ENCODE data around the gene OR51B2. TPM values are rescaled to one million over a fixed set of nuclear protein-coding genes. Genes with fewer than 3 reads are reported as not detected.
"Not testable (repeated sequence)": the region's sequence is repeated elsewhere in the genome, so short reads cannot be mapped to it uniquely, and the experiment has no call there.

OR51B2 gene
- total RNA-seq, 3 donors from 2014 or later, result not detected

GRCh38 chr11:5364214-5364613 lies 40.1 kb upstream of the OR51B2 start:
- H3K36me3 ChIP-seq (ENCODE audit: low read depth), result no peaks in the 10 kb centered on the region
- no peak overlapping the region for H3K4me3 ChIP-seq
- no peaks in the 10 kb centered on the region for H3K4me1 ChIP-seq (ENCODE audit: low read depth)
- no peak for ATAC-seq
- intact Hi-C loops (cut with DNase I, micrococcal nuclease), result no loop called here
- H3K9me3 ChIP-seq, result no peaks in the 10 kb centered on the region
- no peak for TF ChIP-seq CTCF (IDR thresholded peaks at IDR 0.05)
- DNase-seq, result no peak

- no peak for ATAC-seq
- Histone ChIP-seq H3K36me3 (ENCODE audit: low read depth) (no peaks in the 10 kb centered on the region), H3K4me3 (no peak overlapping the region), H3K4me1 (ENCODE audit: low read depth) (no peaks in the 10 kb centered on the region), H3K9me3 (no peaks in the 10 kb centered on the region)
- intact Hi-C loops (cut with DNase I, micrococcal nuclease), result no loop called here
- DNase-seq, result no peak
- no peak for TF ChIP-seq CTCF (IDR thresholded peaks at IDR 0.05)
Measured at GRCh38 chr11:5363679-5364078, 39.6 kb upstream of the OR51B2 start.

GRCh38 chr11:5362017-5362625 lies 38.0 kb upstream of the OR51B2 start:
- no peak for ATAC-seq
- intact Hi-C loops (cut with DNase I, micrococcal nuclease), result no loop called here
- TF ChIP-seq CTCF (IDR thresholded peaks at IDR 0.05), result no peak
- no peaks in the 10 kb centered on the region for H3K36me3 ChIP-seq (ENCODE audit: low read depth)
- H3K4me3 ChIP-seq, result no peak overlapping the region
- H3K4me1 ChIP-seq (ENCODE audit: low read depth), result no peaks in the 10 kb centered on the region
- no peak for DNase-seq
- H3K9me3 ChIP-seq, result no peaks in the 10 kb centered on the region

- DNase-seq; H3K4me1 ChIP-seq (ENCODE audit: low read depth); ATAC-seq; H3K36me3 ChIP-seq (ENCODE audit: low read depth); H3K9me3 ChIP-seq; intact Hi-C loops (cut with DNase I, micrococcal nuclease); H3K4me3 ChIP-seq: not testable (repeated sequence)
Measured at GRCh38 chr11:5356031-5356430, 31.9 kb upstream of the OR51B2 start.

GRCh38 chr11:5351208-5351607 lies 27.1 kb upstream of the OR51B2 start, which contains the start of gene OR51B6:
Gene OR51B6, plus strand, starts transcription at chr11:5351508. Its CDS starts 0 bp downstream, at chr11:5351508.
- Histone ChIP-seq H3K36me3 (ENCODE audit: low read depth) (no peaks in the 10 kb centered on the region), H3K4me3 (no peak within 1 kb of the TSS), H3K4me1 (ENCODE audit: low read depth) (no peaks in the 10 kb centered on the region), H3K9me3 (no peaks in the 10 kb centered on the region)
- ATAC-seq (no peak), DNase-seq (no peak)
- intact Hi-C loops (cut with DNase I, micrococcal nuclease), result no loop called here
- TF ChIP-seq CTCF (IDR thresholded peaks at IDR 0.05), result no peak

- H3K4me3 ChIP-seq, result no peak overlapping the region
- TF ChIP-seq CTCF (IDR thresholded peaks at IDR 0.05), result no peak
- no peak for ATAC-seq
- intact Hi-C loops (cut with DNase I, micrococcal nuclease), result no loop called here
- no peaks in the 10 kb centered on the region for H3K36me3 ChIP-seq (ENCODE audit: low read depth)
- no peaks in the 10 kb centered on the region for H3K4me1 ChIP-seq (ENCODE audit: low read depth)
- H3K9me3 ChIP-seq, result no peaks in the 10 kb centered on the region
- no peak for DNase-seq
Measured at GRCh38 chr11:5349550-5349949, 25.5 kb upstream of the OR51B2 start.
